ENCODE results near the gene SRMS.

Gene SRMS

GRCh38 chr20:63589261-63590217 is 42.0 kb upstream of the SRMS start:
- Histone ChIP-seq H3K79me2 (ENCODE audit: insufficient read depth, low read depth) (no peaks in the 10 kb centered on the region), H3K27ac (no peak overlapping the region), H4K20me1 (ENCODE audit: insufficient read depth) (no peaks in the 10 kb centered on the region), H3K9ac (no peak overlapping the region), H3K27me3 (ENCODE audit: insufficient read depth, low read depth) (peaks cover 4% of the 10 kb centered on the region; the same call in 1 of the 2 replicates), H3K4me3 (IDR thresholded peaks at IDR 0.05; ENCODE audit: insufficient read depth, low read depth, low read length) (no peak overlapping the region), H3K4me2 (no peak overlapping the region), H2AFZ (ENCODE audit: low read depth) (no peak overlapping the region), H3K36me3 (ENCODE audit: insufficient read depth) (no peaks in the 10 kb centered on the region), H3K4me1 (ENCODE audit: low read depth, poor library complexity, severe bottlenecking) (no peaks in the 10 kb centered on the region)
- TF ChIP-seq CTCF (conservative IDR thresholded peaks at IDR 0.05; ENCODE audit: low read depth, low read length): no peak

- Histone ChIP-seq H3K4me3 (IDR thresholded peaks at IDR 0.05; ENCODE audit: insufficient read depth, low read depth, low read length) (no peak overlapping the region), H3K36me3 (ENCODE audit: insufficient read depth) (no peaks in the 10 kb centered on the region), H3K4me1 (ENCODE audit: low read depth, poor library complexity, severe bottlenecking) (no peaks in the 10 kb centered on the region), H3K79me2 (ENCODE audit: insufficient read depth, low read depth) (no peaks in the 10 kb centered on the region), H3K4me2 (no peak overlapping the region), H4K20me1 (ENCODE audit: insufficient read depth) (no peaks in the 10 kb centered on the region), H3K9ac (no peak overlapping the region), H2AFZ (ENCODE audit: low read depth) (no peak overlapping the region), H3K27me3 (ENCODE audit: insufficient read depth, low read depth) (peaks cover 10% of the 10 kb centered on the region), H3K27ac (no peak overlapping the region)
- no peak for TF ChIP-seq CTCF (conservative IDR thresholded peaks at IDR 0.05; ENCODE audit: low read depth, low read length)
These were observed 41.1 kb upstream of the SRMS start for GRCh38 chr20:63588641-63589041.

GRCh38 chr20:63587776-63588591 is 40.4 kb upstream of the SRMS start:
- H3K27ac ChIP-seq: no peak overlapping the region
- H3K9ac ChIP-seq: no peak overlapping the region

GRCh38 chr20:63587256-63587655 is 39.7 kb upstream of the SRMS start:
- H3K79me2 ChIP-seq (ENCODE audit: insufficient read depth, low read depth): no peaks in the 10 kb centered on the region
- H3K27ac ChIP-seq: no peak overlapping the region
- H3K4me3 ChIP-seq (IDR thresholded peaks at IDR 0.05; ENCODE audit: insufficient read depth, low read depth, low read length): no peak overlapping the region
- no peak overlapping the region for H3K9ac ChIP-seq
- no peak for TF ChIP-seq CTCF (conservative IDR thresholded peaks at IDR 0.05; ENCODE audit: low read depth, low read length)
- H3K4me2 ChIP-seq: no peak overlapping the region
- no peaks in the 10 kb centered on the region for H3K36me3 ChIP-seq (ENCODE audit: insufficient read depth)
- H3K27me3 ChIP-seq (ENCODE audit: insufficient read depth, low read depth): peaks cover 14% of the 10 kb centered on the region
- H3K4me1 ChIP-seq (ENCODE audit: low read depth, poor library complexity, severe bottlenecking): no peaks in the 10 kb centered on the region
- H4K20me1 ChIP-seq (ENCODE audit: insufficient read depth): no peaks in the 10 kb centered on the region
- H2AFZ ChIP-seq (ENCODE audit: low read depth): no peak overlapping the region

More at GRCh38 chr20:63587776-63588591, 40.4 kb upstream of the SRMS start:
- TF ChIP-seq CTCF (conservative IDR thresholded peaks at IDR 0.05; ENCODE audit: low read depth, low read length): no peak
- Histone ChIP-seq H3K27me3 (ENCODE audit: insufficient read depth, low read depth) (peaks cover 10% of the 10 kb centered on the region), H4K20me1 (ENCODE audit: insufficient read depth) (no peaks in the 10 kb centered on the region), H3K79me2 (ENCODE audit: insufficient read depth, low read depth) (no peaks in the 10 kb centered on the region), H3K4me3 (IDR thresholded peaks at IDR 0.05; ENCODE audit: insufficient read depth, low read depth, low read length) (no peak overlapping the region), H3K36me3 (ENCODE audit: insufficient read depth) (no peaks in the 10 kb centered on the region), H2AFZ (ENCODE audit: low read depth) (no peak overlapping the region), H3K4me1 (ENCODE audit: low read depth, poor library complexity, severe bottlenecking) (no peaks in the 10 kb centered on the region), H3K4me2 (no peak overlapping the region)

Measured in KMS-11 (cell line).